Thoracic aorta (tissue), 2 donors: Measurements from ENCODE around the gene TNRC6A. TPM values are rescaled to one million over a fixed set of nuclear protein-coding genes. Genes with fewer than 3 reads are reported as not detected.
"Not testable (repeated sequence)": the region's sequence is repeated elsewhere in the genome, so short reads cannot be mapped to it uniquely, and the experiment has no call there.

Experiments
- ATAC-seq: fragments of 150-250 bp; one replicate; pipeline ENCODE4 v1.8.0; 2017; ENCODE audit warnings: low read depth; ENCODE audit not compliant: insufficient number of reproducible peaks, low FRiP score
- DNase-seq: peaks from one replicate; pipeline ENCODE4 v3.0.0-alpha.2; 2020; ENCODE audit warnings: low spot score
- H3K27ac ChIP-seq, 2 donors: fragments of 200-600 bp; sonication (generic); 1 replicate in 1 of 2; 2 replicates in 1 of 2; pipeline ENCODE4 v1.5.1; 2016; ENCODE audit warnings: mild to moderate bottlenecking in 2 of 2, moderate library complexity in 2 of 2
- H3K27me3 ChIP-seq: fragments of 200-600 bp; sonication (generic); replicated peaks from 2 replicates; pipeline ENCODE4 v1.6.0; 2016; ENCODE audit warnings: mild to moderate bottlenecking; ENCODE audit not compliant: insufficient read depth
- H3K36me3 ChIP-seq: fragments of 200-600 bp; sonication (generic); one replicate; pipeline ENCODE4 v1.5.1; 2016
- H3K4me1 ChIP-seq, 2 donors: fragments of 200-600 bp; sonication (generic); 1 replicate in 1 of 2; 2 replicates in 1 of 2; pipeline versions ENCODE4 v1.5.1 to v1.6.0; 2016; ENCODE audit warnings: low read depth in 2 of 2, mild to moderate bottlenecking in 1 of 2; ENCODE audit not compliant: control insufficient read depth in 1 of 2
- H3K4me3 ChIP-seq: fragments of 200-600 bp; sonication (generic); 2 replicates; pipeline ENCODE4 v1.5.1; 2016; ENCODE audit warnings: mild to moderate bottlenecking
- H3K9me3 ChIP-seq: fragments of 200-600 bp; sonication (generic); 2 replicates; pipeline ENCODE4 v1.5.1; 2016
- total RNA-seq, 2 donors: library from RNA; depleted of rRNA; stranded (reverse); fragments of >200 nt; gene quantifications; one replicate each; pipeline versions ENCODE4 v1.1.0 to v1.2.3, GENCODE V29; 2016
- TF ChIP-seq, protein P1 (sequence below): fragments of 200-600 bp; sonication (generic); IDR thresholded peaks from one replicate; pipeline ENCODE4 v1.5.1; 2019; ENCODE audit warnings: antibody characterized with exemption

Gene TNRC6A
- total RNA-seq, 2 donors from 2014 or later: 45.6 to 85.4 TPM

DNA sequence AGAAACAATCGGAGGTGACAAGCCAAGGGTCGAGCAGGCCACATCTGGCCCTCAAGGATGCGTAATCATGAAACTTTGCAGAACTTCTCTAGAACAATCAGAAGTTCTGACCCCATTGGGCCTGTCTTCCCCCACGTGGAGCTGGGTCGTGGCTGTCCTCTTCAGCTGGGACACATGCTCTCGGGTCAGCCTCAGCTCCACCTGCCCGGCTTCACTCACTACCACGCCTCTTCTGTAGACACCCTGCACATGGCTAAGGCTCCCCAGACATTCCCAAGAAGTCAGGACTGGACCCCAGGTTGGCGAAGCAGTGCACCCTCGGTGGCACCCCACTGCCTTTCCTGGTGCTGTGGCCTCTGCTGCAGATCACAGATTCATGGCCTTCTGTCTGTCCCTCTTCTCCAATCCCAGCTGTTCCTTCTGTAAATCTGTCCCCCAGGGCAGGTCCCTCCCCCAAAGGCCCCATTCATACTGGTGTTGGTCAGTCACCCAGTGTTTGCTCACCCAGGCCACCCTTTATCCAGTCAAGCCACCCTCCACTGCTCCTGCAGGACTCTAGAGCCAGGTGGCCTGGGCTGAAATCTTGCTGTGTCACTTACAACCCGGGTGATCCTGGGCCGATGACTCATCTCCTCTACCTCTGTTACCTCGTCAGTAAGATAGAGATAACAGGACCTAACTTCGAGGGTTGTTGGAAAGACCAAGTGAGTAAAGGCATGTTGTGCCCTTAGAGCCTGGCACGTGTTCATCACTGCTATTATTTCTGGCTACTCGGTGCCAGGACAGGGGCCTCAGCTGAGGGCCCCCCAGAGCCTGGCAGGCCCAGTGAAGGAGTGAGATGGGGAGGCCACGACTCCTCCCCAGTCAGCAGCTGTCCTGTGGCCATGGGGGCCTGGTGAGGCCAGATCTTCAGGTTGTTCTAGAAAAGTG lies 114.9 kb downstream of the TNRC6A start:
- TF ChIP-seq, protein P1, sequence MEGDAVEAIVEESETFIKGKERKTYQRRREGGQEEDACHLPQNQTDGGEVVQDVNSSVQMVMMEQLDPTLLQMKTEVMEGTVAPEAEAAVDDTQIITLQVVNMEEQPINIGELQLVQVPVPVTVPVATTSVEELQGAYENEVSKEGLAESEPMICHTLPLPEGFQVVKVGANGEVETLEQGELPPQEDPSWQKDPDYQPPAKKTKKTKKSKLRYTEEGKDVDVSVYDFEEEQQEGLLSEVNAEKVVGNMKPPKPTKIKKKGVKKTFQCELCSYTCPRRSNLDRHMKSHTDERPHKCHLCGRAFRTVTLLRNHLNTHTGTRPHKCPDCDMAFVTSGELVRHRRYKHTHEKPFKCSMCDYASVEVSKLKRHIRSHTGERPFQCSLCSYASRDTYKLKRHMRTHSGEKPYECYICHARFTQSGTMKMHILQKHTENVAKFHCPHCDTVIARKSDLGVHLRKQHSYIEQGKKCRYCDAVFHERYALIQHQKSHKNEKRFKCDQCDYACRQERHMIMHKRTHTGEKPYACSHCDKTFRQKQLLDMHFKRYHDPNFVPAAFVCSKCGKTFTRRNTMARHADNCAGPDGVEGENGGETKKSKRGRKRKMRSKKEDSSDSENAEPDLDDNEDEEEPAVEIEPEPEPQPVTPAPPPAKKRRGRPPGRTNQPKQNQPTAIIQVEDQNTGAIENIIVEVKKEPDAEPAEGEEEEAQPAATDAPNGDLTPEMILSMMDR: no peak
- ATAC-seq (no peak), DNase-seq (no peak)
- Histone ChIP-seq H3K4me3 (no peak overlapping the region), H3K9me3 (no peaks in the 10 kb centered on the region), H3K4me1 (peaks cover 0 to 4% of the 10 kb centered on the region in 2 donors), H3K36me3 (peaks cover 2% of the 10 kb centered on the region), H3K27me3 (no peaks in the 10 kb centered on the region), H3K27ac (no peak overlapping the region)

DNA sequence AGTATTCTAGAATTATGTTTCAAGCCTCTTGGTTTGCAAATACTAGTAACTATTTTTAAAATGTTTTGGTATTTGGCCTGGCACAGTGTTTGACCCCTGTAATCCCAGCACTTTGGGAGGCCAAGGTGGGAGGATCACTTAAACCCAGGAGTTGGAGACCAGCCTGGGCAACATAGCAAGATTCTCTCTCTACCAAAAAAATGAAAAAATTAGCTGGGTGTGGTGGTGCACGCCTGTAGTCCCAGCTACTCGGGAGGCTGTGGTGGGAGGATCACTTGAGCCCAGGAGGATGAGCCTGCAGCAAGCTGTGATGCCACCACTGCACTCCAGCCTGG lies 115.5 kb downstream of the TNRC6A start:
- not testable (repeated sequence) for DNase-seq, H3K27me3 ChIP-seq, H3K27ac ChIP-seq, H3K4me1 ChIP-seq, H3K9me3 ChIP-seq, ATAC-seq, H3K36me3 ChIP-seq, H3K4me3 ChIP-seq

DNA sequence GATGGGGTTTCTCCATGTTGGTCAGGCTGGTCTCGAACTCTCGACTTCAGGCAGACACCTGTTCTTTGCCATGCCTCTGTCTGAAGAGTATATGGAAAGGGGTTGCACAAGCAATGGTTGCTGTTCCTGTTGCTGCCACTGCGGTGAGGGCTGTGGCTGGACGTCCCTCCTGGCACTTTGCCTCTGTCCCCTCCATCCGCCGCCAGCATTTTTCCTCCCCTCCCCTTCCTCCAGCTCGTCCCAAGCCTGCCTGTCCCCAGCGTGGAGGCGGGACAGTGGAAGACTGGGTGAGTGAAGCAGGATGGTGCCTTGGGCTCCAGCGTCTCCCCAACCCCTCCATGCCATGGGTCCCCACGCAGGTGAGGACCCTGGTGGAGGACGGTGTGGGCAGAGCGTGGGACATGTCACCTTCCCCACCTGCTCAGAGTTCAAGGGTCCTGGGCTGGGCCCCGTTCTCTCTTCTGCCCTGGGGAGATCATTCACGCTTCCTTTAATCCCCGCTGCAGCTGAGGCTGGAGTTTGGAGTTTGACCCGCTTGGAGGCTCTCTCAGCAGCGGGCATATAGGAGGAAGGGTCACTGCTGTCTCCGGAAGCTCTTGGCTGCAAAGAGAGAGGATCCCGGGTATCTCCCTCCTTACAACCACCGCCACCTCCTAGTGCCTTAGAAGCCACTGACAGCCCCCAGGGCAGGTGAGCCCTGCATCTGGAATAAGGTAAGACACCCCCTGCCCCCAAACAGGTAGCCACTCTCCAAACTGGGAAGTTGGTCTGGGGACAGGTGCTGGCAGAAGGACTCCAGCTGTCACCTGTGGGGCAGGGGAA lies 116.5 kb downstream of the TNRC6A start, which contains the start of gene SLC5A11:
SLC5A11 (plus strand) TSS at position 238 of the 822 bp plus-strand sequence. CDS start 12,681 bp downstream, outside the sequence.
- H3K4me1 ChIP-seq: no peaks in the 10 kb centered on the region
- no peak within 1 kb of the TSS for H3K4me3 ChIP-seq
- no peak within 1 kb of the TSS for H3K27ac ChIP-seq
- no peak for DNase-seq
- no peaks in the 10 kb centered on the region for H3K9me3 ChIP-seq
- H3K27me3 ChIP-seq: no peaks in the 10 kb centered on the region
- peaks cover 2% of the 10 kb centered on the region for H3K36me3 ChIP-seq
- no peak for ATAC-seq
- TF ChIP-seq, protein P1: no peak

DNA sequence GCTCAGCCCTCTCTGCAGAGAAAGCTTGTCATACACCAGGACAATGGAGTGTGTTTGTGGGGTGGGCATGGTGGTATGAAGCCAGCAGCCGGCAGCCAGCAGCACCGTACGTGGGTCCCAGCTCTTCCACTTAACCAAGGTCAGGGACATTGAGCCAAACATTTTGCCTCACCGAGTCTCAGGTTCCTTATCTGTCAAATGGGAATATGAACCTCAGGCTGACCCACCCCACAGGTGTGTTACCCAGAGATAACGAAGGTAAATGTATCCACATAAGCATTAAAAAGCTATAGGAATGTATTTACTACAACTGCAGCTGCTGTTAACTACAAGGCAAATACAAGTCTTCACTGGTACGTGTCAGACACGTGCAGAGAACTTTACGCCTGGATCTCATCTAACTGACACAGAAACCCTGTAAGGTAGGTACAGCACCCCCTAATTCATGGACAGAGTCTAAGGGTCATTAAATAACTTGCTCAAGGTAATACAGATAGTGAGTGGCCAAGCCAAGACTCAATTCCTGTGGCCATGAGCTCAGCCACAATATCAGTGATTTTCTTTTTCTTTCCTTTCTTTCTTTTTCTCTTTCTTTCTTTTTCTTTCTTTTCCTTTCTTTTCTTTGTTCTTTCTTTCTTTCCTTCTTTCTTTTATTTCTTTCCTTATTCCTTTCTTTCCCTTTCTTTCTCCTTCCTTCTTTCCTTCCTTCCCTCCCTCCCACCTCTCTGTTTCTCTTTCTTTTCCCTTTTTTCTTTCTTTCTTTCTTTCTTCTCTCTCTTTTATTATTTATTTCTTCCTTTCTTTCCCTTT lies 117.3 kb downstream of the TNRC6A start:
- peaks cover 2% of the 10 kb centered on the region for H3K36me3 ChIP-seq
- H3K4me1 ChIP-seq: no peaks in the 10 kb centered on the region
- H3K9me3 ChIP-seq: no peaks in the 10 kb centered on the region
- TF ChIP-seq, protein P1: no peak
- no peak for DNase-seq
- H3K4me3 ChIP-seq: no peak overlapping the region
- ATAC-seq: no peak
- no peak overlapping the region for H3K27ac ChIP-seq
- no peaks in the 10 kb centered on the region for H3K27me3 ChIP-seq

DNA sequence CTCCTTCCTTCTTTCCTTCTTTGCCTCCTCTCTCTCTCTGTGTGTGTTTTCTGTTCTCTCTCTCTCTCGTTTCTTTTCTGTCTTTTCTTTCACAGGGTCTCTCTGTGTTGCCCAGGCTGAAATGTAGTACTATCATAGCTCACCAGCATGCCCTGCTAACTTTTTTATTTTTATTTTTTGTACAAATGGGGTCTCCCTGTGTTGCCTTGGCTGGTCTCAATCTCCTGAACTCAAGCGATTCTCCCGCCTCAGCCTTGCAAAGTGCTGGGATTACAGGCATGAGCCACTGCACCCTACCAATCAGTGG lies 117.9 kb downstream of the TNRC6A start:
- Histone ChIP-seq H3K36me3 (peaks cover 2% of the 10 kb centered on the region), H3K27me3 (no peaks in the 10 kb centered on the region), H3K4me3 (no peak overlapping the region), H3K9me3 (no peaks in the 10 kb centered on the region), H3K27ac (no peak overlapping the region), H3K4me1 (no peaks in the 10 kb centered on the region)
- ATAC-seq (no peak), DNase-seq (no peak)
- TF ChIP-seq, protein P1: no peak
